Prostate gland (tissue), 2 donors: ENCODE data around the gene CD300E. TPM values are rescaled to one million over a fixed set of nuclear protein-coding genes. Genes with fewer than 3 reads are reported as not detected.

Experiments
- DNase-seq: peaks from one replicate; pipeline ENCODE4 v3.0.0-alpha.2; 2019; ENCODE audit warnings: low spot score
- H3K27ac ChIP-seq, 2 donors: fragments of 200-600 bp; sonication (generic); 2 replicates each; pipeline ENCODE4 v1.5.1; 2017 to 2019
- H3K27me3 ChIP-seq: fragments of 200-600 bp; sonication (generic); replicated peaks from 2 replicates; pipeline ENCODE4 v1.5.1; 2019; ENCODE audit not compliant: insufficient read depth
- H3K36me3 ChIP-seq, 2 donors: fragments of 200-600 bp; sonication (generic); 1 replicate in 1 of 2; 2 replicates in 1 of 2; pipeline versions ENCODE4 v1.5.1 to v1.8.1; 2017 to 2019
- H3K4me1 ChIP-seq: fragments of 200-600 bp; sonication (generic); replicated peaks from 2 replicates; pipeline ENCODE4 v1.5.1; 2019
- H3K4me3 ChIP-seq, 2 donors: fragments of 200-600 bp; sonication (generic); 2 replicates each; pipeline ENCODE4 v1.5.1; 2017 to 2019
- H3K9me3 ChIP-seq: fragments of 200-600 bp; sonication (generic); 2 replicates; pipeline ENCODE4 v1.5.1; 2017
- POLR2A ChIP-seq: fragments of 450-650 bp; IDR thresholded peaks from one replicate; pipeline ENCODE4 v1.6.1; 2016; ENCODE audit warnings: antibody characterized with exemption, mild to moderate bottlenecking
- POLR2AphosphoS5 ChIP-seq: sonication (generic); formaldehyde crosslinking; IDR thresholded peaks from one replicate; pipeline ENCODE4 v1.6.1; 2017; ENCODE audit warnings: antibody characterized with exemption
- WGBS: methylation state at CpG from one replicate; pipeline ENCODE4 v1.1.5; 2018; 5-methylcytosine and 5-hydroxymethylcytosine counted together
- intact Hi-C: fragments of 100-400 bp; cut with DNase I; formaldehyde crosslinking; loops from one replicate; pipeline ENCODE4 v1.14.2; 2022
- total RNA-seq, 2 donors: library from RNA; depleted of rRNA; stranded (reverse); fragments of >200 nt; gene quantifications; one replicate each; pipeline ENCODE4 v1.1.0, GENCODE V29; 2016
- TF ChIP-seq, protein P1 (sequence below), 4 experiments: fragments of 200-600 bp in 2 of 4; fragments of 450-650 bp in 2 of 4; sonication (generic) in 2 of 4; IDR thresholded peaks; 1 replicate in 3 of 4; 2 replicates in 1 of 4; pipeline ENCODE4 v1.5.1; 2016 to 2019; ENCODE audit warnings: antibody characterized with exemption in 4 of 4, mild to moderate bottlenecking in 2 of 4, moderate library complexity in 2 of 4

Gene CD300E
- total RNA-seq, 2 donors from 2014 or later, result 0.45 TPM; not detected in 1

GRCh38 chr17:74598346-74599022, 25.1 kb downstream of the CD300E start:
- H3K27me3 ChIP-seq, result no peaks in the 10 kb centered on the region
- no peak for TF ChIP-seq POLR2A
- TF ChIP-seq POLR2AphosphoS5, result no peak
- TF ChIP-seq, protein P1, sequence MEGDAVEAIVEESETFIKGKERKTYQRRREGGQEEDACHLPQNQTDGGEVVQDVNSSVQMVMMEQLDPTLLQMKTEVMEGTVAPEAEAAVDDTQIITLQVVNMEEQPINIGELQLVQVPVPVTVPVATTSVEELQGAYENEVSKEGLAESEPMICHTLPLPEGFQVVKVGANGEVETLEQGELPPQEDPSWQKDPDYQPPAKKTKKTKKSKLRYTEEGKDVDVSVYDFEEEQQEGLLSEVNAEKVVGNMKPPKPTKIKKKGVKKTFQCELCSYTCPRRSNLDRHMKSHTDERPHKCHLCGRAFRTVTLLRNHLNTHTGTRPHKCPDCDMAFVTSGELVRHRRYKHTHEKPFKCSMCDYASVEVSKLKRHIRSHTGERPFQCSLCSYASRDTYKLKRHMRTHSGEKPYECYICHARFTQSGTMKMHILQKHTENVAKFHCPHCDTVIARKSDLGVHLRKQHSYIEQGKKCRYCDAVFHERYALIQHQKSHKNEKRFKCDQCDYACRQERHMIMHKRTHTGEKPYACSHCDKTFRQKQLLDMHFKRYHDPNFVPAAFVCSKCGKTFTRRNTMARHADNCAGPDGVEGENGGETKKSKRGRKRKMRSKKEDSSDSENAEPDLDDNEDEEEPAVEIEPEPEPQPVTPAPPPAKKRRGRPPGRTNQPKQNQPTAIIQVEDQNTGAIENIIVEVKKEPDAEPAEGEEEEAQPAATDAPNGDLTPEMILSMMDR (IDR thresholded peaks at IDR 0.05), result no peak
- WGBS, result 70% methylated on average over 4 of the region's 4 CpGs

GRCh38 chr17:74597069-74597790, 26.3 kb downstream of the CD300E start:
- H3K27me3 ChIP-seq, result no peaks in the 10 kb centered on the region
- WGBS, result 67% methylated on average over 8 of the region's 8 CpGs
- intact Hi-C loops, result no loop called here
- DNase-seq, result no peak
- no peaks in the 10 kb centered on the region for H3K36me3 ChIP-seq
- H3K4me1 ChIP-seq, result no peaks in the 10 kb centered on the region
- no peak overlapping the region for H3K27ac ChIP-seq
- no peak overlapping the region for H3K4me3 ChIP-seq
- H3K9me3 ChIP-seq, result no peaks in the 10 kb centered on the region
- TF ChIP-seq POLR2A (no peak), POLR2AphosphoS5 (no peak)
- TF ChIP-seq, protein P1 (IDR thresholded peaks at IDR 0.05), result no peak

More at GRCh38 chr17:74598346-74599022, 25.1 kb downstream of the CD300E start:
- Histone ChIP-seq H3K27ac (no peak overlapping the region), H3K4me1 (no peaks in the 10 kb centered on the region), H3K36me3 (no peaks in the 10 kb centered on the region), H3K4me3 (no peak overlapping the region), H3K9me3 (no peaks in the 10 kb centered on the region)
- intact Hi-C loops, result no loop called here
- no peak for DNase-seq

DNA sequence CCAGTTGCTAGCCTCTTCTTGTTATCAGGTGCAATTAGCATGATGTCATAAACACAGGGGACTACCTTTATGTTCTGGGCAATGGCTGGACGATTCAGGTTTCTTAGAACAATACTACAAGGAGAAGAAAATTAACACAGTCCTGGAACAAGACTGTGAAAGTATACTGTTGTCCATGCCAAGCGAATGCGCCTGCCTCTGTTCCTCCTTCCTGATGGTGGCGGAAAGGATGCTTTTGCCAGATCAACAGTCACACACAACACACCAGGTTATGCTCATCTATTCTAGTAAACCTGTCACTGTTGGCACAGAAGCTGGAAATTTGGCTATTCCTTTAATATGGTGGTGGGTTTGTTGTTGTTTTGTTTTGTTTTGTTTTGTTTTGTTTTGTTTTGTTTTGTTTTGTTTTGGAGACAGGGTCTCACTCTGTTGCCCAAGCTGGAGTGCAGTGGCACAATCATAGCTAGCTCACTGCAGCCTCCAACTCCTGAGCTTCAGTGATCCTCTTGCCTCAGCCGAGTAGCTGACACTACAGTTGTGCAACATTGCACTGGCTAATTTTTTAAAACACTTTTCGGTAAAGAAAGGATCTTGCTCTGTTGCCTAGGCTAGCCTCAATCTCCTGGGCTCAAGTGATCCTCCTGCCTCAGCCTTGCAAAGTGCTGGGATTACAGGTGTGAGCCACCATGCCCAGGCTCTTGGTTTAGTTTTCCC, 28.3 kb downstream of the CD300E start:
- Histone ChIP-seq H3K27ac (no peak overlapping the region), H3K27me3 (no peaks in the 10 kb centered on the region), H3K36me3 (no peaks in the 10 kb centered on the region), H3K9me3 (no peaks in the 10 kb centered on the region), H3K4me3 (no peak overlapping the region), H3K4me1 (no peaks in the 10 kb centered on the region)
- no peak for TF ChIP-seq POLR2AphosphoS5
- TF ChIP-seq POLR2A, result no peak
- TF ChIP-seq, protein P1 (IDR thresholded peaks at IDR 0.05), result no peak
- 69% methylated on average over 6 of the region's 6 CpGs for WGBS
- DNase-seq, result no peak
- intact Hi-C loops, result no loop called here

DNA sequence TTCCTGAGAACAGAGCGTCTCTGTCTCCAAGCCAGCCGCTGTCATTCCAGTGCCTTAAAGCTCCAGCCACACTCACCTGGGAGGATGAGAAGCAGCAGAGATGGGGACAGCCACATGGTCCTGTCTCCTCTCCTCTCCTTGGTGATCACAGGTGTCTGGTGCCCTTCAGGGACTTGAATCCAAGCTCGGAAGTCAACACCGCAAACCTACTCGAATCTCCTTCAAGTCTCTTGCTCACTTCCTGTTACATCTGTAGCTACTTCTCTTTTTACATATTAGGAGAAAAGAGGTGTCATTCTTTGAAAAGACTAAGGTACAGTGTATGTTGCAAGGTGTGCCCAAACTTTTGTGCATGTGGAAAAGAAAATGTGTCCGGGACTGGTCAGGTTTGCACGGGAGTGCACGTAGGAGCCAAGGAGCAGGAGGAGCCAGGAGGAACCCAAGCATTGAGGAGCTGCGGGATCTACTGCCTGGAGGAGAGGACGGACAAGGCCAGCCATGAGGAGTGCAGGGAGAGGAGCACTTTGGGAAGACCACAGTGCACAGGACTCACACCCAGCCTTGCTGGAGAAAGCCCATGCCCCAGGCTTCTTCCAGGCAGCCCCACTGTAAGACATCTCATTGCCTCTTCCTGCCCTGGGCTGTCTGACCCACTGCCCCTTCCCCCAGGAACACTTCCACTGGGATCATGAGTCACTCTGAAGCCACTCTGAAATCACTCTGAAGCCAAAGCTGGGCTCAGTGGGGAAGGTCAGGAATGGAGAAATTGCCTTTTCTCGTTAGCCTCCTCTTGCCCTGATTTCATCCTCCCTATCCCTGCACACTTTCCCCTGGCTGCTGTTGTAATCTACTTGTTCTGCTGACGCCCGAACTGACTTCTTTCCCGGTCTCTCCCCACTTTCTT, 31.2 kb downstream of the CD300E start, which contains the start of gene CD300LD:
TSS of gene CD300LD (minus strand) at position 197 of the 904 bp plus-strand sequence. CDS start at position 116, 81 bp downstream.
- Histone ChIP-seq H3K36me3 (no peaks in the 10 kb centered on the region), H3K27me3 (no peaks in the 10 kb centered on the region), H3K4me1 (no peaks in the 10 kb centered on the region), H3K27ac (no peak within 1 kb of the TSS), H3K4me3 (no peak within 1 kb of the TSS), H3K9me3 (no peaks in the 10 kb centered on the region)
- DNase-seq, result no peak
- intact Hi-C loops, result no loop called here
- WGBS, result 75% methylated on average over 14 of the region's 14 CpGs
- TF ChIP-seq POLR2AphosphoS5 (no peak), POLR2A (no peak)
- TF ChIP-seq, protein P1 (IDR thresholded peaks at IDR 0.05), result no peak
